ENCODE results near the gene P3H3.
"Not testable (repeated sequence)": the region's sequence is repeated elsewhere in the genome, so short reads cannot be mapped to it uniquely, and the experiment has no call there.

P3H3 gene

GRCh38 chr12:6867413-6868210 is 39.4 kb downstream of the P3H3 start, which contains the start of gene TPI1:
TPI1 (plus strand) TSS chr12:6867531; CDS start chr12:6867567, 36 bp downstream.
- DNase-seq (ENCODE audit: low spot score): peak; percentile 85

DNA sequence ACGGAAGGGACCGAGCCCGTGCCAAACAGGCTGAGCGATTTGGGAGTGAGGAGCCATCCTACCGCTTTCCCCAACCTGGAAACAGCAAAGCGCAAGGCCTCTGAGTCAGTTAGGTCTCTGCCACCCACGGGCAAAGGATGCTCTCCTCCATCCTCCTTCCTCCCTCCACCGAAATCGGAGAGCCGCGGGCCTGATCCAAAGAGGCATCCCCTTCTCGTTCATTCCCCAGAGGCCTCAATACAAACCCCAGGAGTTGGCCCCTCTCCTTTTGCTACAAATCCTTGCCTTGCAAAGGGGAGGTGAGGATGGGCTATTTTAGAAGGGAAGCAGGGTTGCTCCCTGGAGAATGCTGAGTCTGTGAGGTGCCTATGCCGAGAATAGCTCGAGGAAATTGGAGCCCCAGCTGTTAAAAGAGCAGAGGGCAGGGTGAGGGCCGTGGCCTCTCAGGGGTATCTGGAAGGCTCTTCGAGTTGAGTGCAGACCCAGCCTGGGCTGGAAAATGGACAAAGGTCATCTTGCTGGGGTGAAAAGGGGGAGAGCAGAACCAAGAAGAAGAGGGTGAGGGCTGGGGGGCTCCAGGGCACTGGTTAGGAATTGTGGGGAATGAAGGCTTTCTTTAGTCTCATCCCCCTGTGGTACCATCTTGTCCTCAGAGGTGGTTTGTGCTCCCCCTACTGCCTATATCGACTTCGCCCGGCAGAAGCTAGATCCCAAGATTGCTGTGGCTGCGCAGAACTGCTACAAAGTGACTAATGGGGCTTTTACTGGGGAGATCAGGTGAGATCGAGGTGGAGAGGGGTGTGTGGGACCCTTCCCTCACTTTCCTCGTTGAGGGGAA is 40.2 kb downstream of the P3H3 start:
- DNase-seq (ENCODE audit: low spot score): peak; percentile 29

- peak; percentile 88 for DNase-seq (ENCODE audit: low spot score)
Measured at GRCh38 chr12:6869049-6870021, 41.1 kb downstream of the P3H3 start.

- not testable (repeated sequence) for DNase-seq (ENCODE audit: low spot score)
Measured at GRCh38 chr12:6870304-6870703, 42.1 kb downstream of the P3H3 start.

- DNase-seq (ENCODE audit: low spot score): peak; percentile 63
Measured at GRCh38 chr12:6871052-6871957, 43.1 kb downstream of the P3H3 start.

DNA sequence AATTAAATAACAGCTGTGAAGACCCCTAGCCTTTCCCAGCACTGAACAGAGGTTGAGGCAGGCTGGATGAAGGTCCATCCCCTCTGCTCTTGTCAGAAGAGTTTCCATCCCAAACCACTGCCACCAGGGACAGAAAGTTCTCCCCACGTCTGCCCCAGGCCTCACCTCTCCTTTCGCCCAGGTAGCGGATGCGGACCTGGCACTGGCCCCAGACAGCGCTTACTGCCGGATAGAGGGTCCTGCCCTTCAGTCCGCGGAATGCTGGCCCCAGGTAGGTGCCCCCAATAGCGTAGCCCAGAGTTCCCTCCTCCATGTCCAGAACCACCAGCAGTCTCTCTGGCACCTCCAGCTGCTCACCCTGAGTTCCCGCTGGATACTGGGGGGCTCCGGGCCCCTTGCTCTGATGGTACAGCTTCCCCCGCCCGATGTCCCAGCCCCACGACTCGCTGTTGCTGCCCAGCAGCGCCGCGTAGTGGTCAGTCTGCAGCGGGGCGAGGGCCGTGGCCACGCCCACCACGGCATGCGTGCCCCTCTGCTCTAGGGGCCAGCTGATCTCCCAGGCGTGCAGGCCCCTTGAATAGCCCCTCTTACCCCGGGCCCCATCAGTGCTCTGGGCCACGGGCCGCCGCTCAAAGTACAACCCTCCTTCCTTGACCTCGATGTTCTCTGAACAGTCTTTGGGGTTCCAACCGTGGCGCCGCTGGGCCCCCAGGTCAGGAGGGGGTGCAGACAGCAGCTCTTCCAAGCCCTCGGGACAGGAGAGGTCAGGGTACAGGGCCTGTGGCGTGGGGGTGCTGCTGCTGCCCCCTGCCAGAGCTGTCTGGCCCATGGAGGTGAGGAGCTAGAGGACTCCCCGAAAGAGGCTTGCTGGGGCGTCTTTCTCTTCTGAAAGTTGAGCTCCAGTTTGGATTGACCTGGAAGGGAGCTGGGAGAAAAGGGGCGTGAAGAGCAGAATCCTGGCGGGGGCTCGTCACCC is 44.2 kb downstream of the P3H3 start:
- peak; percentile 86 for DNase-seq (ENCODE audit: low spot score)

DNA sequence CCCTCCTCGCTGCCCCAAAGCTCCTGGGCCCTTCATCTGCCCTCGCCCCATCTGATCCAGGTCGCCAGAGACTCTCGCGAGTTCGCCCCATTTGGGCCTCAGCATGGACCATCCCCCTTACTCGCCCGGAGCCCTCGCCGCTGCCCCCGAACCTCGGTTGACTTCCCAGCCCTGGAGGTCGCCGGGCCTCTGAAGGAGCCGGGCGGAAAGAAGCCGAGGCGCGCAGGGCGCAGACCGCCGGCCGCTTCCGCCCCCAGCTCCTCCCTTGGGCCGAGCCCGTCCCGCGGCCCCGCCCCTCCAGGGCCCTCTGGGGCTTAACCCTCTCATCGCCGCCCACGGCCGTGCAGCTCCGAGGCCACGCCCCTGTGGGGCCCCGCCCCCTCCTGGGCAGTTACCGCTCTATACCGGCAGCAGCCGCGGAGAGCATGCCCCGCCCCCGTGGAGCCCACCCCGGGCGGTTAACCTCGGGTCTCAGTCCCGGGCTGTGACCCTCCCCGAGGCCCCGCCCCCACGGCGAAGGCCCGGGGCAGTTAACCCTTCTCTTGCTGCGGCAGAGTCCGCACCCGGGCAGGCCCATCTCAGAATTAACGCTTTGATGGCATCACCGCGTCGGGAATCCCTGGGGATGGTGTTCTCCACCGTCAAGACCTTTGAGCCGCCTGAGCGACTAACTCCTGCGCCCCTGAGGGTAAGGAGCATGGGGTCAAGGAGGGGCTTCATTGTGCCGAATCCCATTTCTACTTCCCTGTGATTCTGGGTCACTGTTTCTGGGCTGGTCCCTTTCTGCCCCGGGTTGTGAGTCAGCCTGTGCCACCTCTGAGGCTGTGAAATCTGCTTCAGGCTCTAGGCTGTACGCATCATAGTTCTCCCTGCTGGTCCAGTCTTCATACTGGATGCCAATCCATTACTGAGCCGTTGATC is 45.1 kb downstream of the P3H3 start, which contains the start of gene SPSB2:
SPSB2 (minus strand) TSS at position 210 of the 921 bp plus-strand sequence. CDS start 402 bp downstream, outside the sequence.
- DNase-seq (ENCODE audit: low spot score): peak; percentile 91

DNA sequence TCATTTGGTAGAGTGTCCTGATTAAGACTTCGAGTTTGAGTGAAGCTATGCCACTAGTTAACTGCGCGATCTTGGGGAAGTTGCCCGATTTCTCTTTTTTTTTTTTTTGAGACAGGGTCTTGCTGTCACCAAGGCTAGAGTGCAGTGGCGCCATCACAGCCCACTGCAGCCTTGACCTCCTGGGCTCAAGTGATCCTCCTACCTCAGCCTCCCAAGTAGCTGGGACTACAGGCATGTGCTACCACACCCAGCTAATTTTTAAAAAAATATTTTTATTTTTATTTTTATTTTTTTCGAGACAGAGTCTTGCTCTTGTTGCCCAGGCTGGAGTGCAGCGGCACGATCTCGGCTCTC is 45.8 kb downstream of the P3H3 start:
- not testable (repeated sequence) for DNase-seq (ENCODE audit: low spot score)

- not testable (repeated sequence) for DNase-seq (ENCODE audit: low spot score)
Measured at GRCh38 chr12:6879824-6880223, 51.6 kb downstream of the P3H3 start.

GRCh38 chr12:6883252-6883651 is 55.0 kb downstream of the P3H3 start:
- no peak for DNase-seq (ENCODE audit: low spot score)

DNA sequence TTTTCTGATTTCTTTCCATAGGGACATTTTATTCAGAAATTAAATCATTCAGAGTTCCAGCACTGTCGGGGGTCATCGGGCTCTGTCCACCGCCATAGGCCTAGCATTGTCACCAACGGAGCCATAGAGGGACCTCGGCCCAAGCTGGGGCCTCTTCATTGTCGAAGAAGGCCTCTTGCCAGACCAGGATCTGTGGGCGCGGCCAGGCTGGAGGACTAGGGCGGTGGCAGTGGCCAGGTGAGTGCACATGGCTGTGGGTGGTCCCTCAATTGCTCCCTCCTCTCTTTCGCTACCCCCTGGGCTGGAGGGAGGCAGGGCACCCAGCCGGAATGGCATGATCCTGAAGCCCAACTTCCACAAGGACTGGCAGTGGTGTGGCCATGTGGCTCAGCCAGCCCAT is 55.5 kb downstream of the P3H3 start:
- no peak for DNase-seq (ENCODE audit: low spot score)

DNA sequence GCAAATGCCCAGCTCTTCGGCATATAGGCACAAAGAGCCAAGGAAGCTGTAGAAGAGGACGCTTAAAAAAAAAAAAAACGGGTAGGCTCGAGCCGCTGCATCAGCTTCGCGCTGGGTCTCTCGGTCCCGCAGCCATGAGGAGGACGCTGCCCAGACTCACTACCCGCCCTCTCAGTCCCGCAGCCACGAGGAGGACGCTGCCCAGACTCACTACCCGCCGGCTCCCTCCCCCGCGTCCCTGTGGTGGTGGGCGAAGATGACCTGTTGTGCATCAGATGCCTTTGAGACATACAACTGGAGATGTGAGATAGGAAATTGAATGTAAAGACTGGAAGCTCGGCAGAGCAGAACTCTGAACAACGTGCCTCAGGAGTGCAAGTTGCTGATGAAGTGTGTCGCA is 56.3 kb downstream of the P3H3 start:
- no peak for DNase-seq (ENCODE audit: low spot score)

DNA sequence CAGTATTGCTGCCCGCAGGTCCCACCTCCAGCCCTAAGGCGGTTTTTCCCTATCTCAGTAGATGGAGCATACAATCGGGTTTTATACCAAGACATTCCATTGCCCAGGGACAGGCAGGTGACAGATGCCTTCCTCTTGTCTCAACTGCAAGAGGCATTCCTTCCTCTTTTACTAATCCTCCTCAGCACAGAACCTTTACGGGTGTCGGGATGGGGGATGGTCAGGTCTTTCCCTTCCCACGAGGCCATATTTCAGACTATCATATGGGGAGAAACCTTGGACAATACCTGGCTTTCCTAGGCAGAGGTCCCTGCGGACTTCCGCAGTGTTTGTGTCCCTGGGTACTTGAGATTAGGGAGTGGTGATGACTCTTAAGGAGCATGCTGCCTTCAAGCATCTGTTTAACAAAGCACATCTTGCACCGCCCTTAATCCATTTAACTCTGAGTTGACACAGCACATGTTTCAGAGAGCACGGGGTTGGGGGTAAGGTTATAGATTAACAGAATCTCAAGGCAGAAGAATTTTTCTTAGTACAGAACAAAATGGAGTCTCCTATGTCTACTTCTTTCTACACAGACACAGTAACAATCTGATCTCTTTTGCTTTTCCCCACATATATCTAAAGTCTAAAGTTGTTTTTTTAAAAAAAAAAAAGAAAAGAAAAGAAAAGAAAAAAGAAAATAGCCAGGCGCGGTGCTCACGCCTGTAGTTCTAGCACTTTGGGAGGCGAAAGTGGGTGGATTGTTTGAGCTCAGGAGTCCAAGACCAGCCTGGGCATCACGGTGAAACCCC is 58.2 kb downstream of the P3H3 start:
- DNase-seq (ENCODE audit: low spot score): not testable (repeated sequence)

GRCh38 chr12:6887460-6887859 is 59.3 kb downstream of the P3H3 start:
- no peak for DNase-seq (ENCODE audit: low spot score)

- DNase-seq (ENCODE audit: low spot score): no peak
Measured at GRCh38 chr12:6888360-6888759, 60.2 kb downstream of the P3H3 start.

DNA sequence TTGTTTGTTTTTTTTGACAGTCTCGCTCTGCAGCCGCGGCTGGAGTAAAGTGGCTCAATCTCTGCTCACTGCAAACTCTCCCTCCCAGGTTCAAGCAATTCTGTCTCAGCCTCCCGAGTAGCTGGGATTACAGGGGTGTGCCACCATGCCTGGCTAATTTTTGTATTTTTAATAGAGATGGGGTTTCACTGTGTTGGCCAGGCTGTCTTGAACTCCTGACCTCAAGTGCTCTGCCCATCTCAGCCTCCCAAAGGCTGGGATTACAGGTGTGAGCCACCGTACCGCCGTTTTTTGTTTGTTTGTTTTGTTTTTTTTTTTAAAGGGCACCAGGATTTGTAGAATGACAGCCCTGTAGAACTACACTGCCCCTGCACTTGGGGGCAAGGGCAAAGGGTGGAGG is 60.6 kb downstream of the P3H3 start:
- not testable (repeated sequence) for DNase-seq (ENCODE audit: low spot score)
